ENCODE measurements around the gene EFHC1.
"Not testable (repeated sequence)": the region's sequence is repeated elsewhere in the genome, so short reads cannot be mapped to it uniquely, and the experiment has no call there.

The EFHC1 gene

DNA sequence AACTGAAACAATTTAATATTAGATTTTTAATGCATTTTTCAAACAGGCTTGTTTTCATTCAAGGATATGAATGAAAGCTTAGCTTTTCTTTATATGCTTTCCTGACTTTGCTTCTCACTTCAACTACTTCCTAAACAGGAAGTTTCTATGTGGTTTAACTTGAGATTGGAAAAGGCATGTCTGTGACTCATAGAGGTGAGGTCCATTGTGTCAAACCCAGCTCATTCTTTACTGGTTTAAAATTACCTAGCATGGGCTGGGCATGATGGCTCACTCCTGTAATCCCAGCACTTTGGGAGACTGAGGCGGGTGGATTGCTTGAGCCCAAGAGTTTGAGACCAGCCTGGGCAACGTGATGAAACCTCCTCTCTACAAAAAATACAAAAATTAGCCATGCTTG is 34.4 kb downstream of the EFHC1 start:
- DNase-seq, result no peak

GRCh38 chr6:52457096-52457495 is 37.0 kb downstream of the EFHC1 start:
- no peak for DNase-seq

- not testable (repeated sequence) for DNase-seq
These were observed 41.1 kb downstream of the EFHC1 start for GRCh38 chr6:52461194-52461593.

DNA sequence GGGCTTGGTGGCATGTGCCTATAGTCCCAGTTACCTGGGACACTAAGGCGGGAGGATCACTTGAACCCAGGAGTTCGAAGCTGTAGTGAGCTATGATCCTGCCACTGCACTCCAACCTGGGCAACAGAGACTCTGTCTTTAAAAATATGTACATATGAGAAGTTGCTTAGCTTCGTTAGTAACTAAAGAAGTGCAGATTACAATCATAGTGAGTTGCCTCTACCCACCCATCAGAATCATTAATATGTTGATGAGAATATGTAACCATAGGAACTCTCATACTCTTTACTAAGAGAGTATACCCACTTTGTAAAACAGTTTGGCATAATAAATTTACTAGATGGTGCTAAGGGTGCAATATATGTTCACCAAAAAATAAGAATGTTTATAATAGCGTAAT is 54.0 kb downstream of the EFHC1 start:
- no peak for DNase-seq

DNA sequence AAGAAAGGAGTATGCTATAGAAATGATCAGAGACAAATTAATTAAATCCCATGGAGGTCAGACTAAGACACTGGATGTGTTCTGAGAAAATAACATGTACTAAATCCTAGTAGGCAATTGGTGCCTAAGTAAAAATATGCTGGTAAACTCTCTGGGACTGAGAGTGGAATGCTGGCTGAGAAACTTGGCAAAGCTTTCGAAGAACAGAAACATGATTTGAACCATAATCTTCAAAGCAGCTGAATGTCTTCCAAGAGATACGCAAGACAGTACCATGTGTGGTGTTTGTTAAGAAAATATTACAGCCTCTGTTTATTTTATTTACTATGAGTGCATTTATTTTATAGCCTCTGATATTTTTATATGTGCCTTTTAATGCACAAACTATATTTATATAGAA is 55.2 kb downstream of the EFHC1 start:
- no peak for DNase-seq

- DNase-seq, result no peak
These were observed 62.9 kb downstream of the EFHC1 start for GRCh38 chr6:52482903-52483670.

DNA sequence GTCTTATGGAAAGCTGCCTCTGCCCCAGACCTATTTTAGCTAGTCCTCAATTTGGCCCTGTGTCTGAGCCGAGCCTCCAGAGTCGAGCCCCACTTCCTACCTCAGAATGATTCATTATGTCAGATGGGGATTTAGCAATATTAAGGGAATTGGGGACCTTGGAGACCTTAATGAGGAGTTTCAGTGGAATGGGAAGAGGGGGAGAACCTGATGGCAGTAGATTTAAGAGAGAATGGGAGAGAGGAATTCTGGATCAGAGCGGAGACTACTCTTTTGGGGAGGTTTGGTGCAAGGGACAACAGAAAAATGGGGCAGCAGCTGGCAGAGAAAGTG is 63.5 kb downstream of the EFHC1 start:
- DNase-seq, result no peak

DNA sequence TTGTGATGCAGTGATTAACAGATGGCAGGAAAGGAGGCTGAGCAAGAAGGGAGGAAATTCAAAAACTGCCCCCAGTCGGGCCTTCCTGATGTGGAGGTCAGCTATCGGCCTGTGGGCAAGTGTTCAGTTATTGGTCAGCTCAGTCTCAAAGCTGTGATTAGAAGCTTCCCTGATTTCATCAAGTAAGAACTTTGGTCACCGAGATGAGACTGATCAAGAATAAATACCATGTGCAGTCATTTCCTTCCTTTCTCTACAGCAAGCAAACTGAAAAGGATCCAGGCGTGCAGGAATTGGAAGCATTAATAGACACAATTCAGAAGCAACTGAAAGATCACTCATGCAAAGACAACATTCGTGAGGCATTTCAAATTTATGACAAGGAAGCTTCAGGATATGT is 69.7 kb downstream of the EFHC1 start:
- DNase-seq, result no peak

GRCh38 chr6:52491203-52492069 is 71.3 kb downstream of the EFHC1 start:
- DNase-seq, result no peak

DNA sequence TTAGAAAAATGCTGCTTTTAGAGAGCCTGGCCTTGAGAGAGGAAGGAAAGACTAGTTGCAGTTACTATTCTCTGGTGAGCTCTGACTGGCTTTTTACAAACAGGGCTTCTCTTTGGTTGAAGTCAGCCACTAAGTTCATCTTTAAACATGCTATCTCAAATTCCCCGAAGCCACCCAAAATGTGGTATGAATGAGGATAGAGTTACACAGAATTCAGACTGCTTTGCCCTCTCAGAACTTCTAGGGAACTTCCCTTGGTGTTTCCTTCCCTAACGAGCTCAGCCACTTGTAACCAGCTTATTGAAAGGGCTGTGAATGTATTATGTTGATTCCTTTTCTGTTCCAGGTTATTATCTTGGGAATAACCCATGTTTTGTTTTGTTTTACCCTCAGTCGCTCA is 73.5 kb downstream of the EFHC1 start:
- no peak for DNase-seq

GRCh38 chr6:52494298-52495072 is 74.3 kb downstream of the EFHC1 start:
- no peak for DNase-seq

DNA sequence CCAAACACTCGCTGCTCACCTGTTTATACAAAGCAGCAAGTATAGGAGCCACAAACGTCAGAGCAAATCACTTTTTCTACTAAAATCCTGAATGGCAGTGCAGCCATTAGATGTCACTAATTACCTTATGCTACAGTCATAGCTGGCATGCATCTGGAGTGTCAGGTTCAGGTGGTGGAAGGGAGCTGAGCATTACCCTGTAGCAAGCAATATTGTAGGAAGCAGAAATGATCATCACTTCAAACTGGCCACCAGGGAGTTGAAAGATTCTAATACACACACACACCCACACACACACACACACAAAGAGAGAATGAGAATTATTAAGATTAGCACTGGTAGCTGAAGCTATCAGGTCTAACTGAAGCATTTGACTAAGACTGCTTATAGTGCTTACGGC is 75.8 kb downstream of the EFHC1 start:
- DNase-seq, result no peak

- DNase-seq, result no peak
These were observed 76.5 kb downstream of the EFHC1 start for GRCh38 chr6:52496631-52497030.

- no peak for DNase-seq
These were observed 77.7 kb downstream of the EFHC1 start for GRCh38 chr6:52497652-52498408.

GRCh38 chr6:52498538-52499017 is 78.4 kb downstream of the EFHC1 start:
- DNase-seq, result no peak

DNA sequence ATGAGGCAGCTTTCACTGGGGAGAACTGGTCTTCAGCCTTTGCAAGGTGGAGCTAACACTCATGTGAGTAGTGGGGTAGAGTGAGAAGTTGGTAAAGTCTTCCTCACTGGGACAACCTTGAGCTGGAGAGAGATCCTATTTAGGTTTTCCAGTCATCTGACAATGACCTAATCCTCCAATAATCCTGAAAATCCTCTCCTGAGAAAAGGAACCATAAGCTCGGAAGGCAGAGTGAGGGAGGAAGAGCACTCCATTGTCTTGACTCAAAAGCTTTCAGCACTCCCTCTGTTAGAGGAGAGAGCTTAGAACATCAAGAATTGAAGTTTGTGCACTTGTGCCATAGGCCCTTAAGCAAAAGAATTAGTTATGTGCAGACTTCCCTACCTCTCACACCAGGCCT is 78.9 kb downstream of the EFHC1 start:
- no peak for DNase-seq

DNA sequence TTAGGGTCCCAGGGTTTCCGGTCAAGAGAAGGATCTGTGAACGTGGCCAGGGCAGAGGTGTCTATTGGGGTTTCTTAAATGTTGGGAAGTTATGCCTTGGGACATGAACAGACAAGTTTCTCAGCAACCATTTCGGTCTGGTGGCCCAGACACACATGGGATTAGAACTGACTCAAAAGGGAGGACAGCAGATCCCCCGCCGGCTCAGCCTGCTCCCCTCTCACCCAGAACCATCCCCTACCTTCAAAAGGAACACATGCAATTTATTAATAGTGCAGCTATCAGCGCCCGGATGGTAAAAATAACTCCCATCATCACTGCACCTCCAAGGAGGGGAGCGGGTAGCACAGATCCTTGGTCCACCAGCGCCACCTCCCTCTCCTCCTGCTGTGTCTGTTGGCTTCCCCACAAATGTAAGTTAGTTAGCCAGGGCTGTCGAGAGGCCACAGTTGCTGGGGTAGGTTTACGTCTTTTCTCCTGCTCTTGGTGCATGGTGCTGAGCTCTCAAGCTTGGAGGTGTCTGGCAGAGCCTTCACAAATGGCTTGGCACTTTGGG is 79.6 kb downstream of the EFHC1 start:
- DNase-seq, result no peak

DNA sequence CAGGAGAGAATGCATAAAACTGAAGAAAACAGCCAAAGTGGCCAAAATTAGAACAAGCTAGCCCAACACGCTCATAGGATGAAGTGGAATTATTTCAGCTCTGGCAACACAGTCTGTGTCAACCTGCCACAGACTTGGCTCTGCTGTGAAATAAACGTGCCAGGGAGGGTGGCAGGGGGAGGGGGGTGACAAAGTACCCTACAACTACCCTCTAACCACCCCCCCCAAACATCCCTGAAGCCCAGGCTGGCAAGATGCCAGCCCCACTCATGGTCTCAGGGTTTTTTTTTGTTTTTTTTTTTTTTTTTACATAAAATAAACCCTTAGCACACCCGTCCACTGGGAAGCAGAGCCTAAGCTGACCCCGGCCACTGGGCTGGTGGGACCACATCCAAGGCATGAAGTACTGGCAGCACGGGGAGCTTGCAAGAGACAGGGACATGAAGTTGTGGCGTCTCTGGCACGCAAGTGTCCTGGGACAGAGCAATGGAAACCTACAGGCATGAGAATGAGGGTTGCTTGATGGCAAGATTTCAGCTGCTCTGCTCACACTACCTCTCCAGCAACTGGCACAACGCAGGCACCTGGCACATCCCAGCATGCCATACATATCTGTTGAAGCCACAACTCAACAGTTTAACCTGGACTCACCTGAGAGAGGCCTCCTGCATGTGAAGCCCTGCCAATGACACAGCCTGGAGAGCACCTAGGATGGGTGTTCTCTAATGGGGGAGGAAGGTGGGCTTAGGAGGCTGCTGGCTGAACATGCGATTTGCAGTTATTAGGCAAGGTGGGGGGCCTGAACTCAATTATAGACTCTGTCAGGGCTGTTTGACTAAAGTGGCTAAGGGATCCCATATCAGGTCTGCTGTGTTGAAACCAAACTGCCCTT is 80.3 kb downstream of the EFHC1 start:
- DNase-seq, result no peak

GRCh38 chr6:52502306-52503029 is 82.3 kb downstream of the EFHC1 start:
- no peak for DNase-seq

- no peak for DNase-seq
These were observed 83.2 kb downstream of the EFHC1 start for GRCh38 chr6:52503323-52503747.
